ENCODE data around the gene IDUA.

The IDUA gene

GRCh38 chr4:959338-960139 is 27.3 kb upstream of the IDUA start:
- Histone ChIP-seq H3K27ac (ENCODE audit: low read depth, low read length) (no peak overlapping the region), H3K4me1 (ENCODE audit: control insufficient read depth, insufficient read depth, low read length) (no peaks in the 10 kb centered on the region), H3K36me3 (ENCODE audit: control insufficient read depth, insufficient read depth, low read length) (peaks cover 15% of the 10 kb centered on the region), H3K4me3 (ENCODE audit: low read length) (no peak overlapping the region), H3K27me3 (ENCODE audit: control insufficient read depth, insufficient read depth, low read length) (no peaks in the 10 kb centered on the region), H3K9ac (ENCODE audit: low read length) (no peak overlapping the region)

- Histone ChIP-seq H3K4me1 (ENCODE audit: control insufficient read depth, insufficient read depth, low read length) (no peaks in the 10 kb centered on the region), H3K4me3 (ENCODE audit: low read length) (no peak overlapping the region), H3K27me3 (ENCODE audit: control insufficient read depth, insufficient read depth, low read length) (no peaks in the 10 kb centered on the region), H3K9ac (ENCODE audit: low read length) (no peak overlapping the region), H3K36me3 (ENCODE audit: control insufficient read depth, insufficient read depth, low read length) (peaks cover 17% of the 10 kb centered on the region), H3K27ac (ENCODE audit: low read depth, low read length) (no peak overlapping the region)
These were observed 26.7 kb upstream of the IDUA start for GRCh38 chr4:960140-960635.

GRCh38 chr4:960636-961350 is 26.1 kb upstream of the IDUA start:
- no peak overlapping the region for H3K4me3 ChIP-seq (ENCODE audit: low read length)
- H3K27ac ChIP-seq (ENCODE audit: low read depth, low read length): no peak overlapping the region
- no peaks in the 10 kb centered on the region for H3K4me1 ChIP-seq (ENCODE audit: control insufficient read depth, insufficient read depth, low read length)
- H3K27me3 ChIP-seq (ENCODE audit: control insufficient read depth, insufficient read depth, low read length): no peaks in the 10 kb centered on the region
- H3K9ac ChIP-seq (ENCODE audit: low read length): no peak overlapping the region
- peaks cover 17% of the 10 kb centered on the region for H3K36me3 ChIP-seq (ENCODE audit: control insufficient read depth, insufficient read depth, low read length)

GRCh38 chr4:961351-962230 is 25.3 kb upstream of the IDUA start:
- no peak overlapping the region for H3K4me3 ChIP-seq (ENCODE audit: low read length)
- no peaks in the 10 kb centered on the region for H3K27me3 ChIP-seq (ENCODE audit: control insufficient read depth, insufficient read depth, low read length)
- H3K9ac ChIP-seq (ENCODE audit: low read length): no peak overlapping the region
- H3K4me1 ChIP-seq (ENCODE audit: control insufficient read depth, insufficient read depth, low read length): no peaks in the 10 kb centered on the region
- H3K27ac ChIP-seq (ENCODE audit: low read depth, low read length): no peak overlapping the region
- H3K36me3 ChIP-seq (ENCODE audit: control insufficient read depth, insufficient read depth, low read length): peaks cover 17% of the 10 kb centered on the region

GRCh38 chr4:962231-963208 is 24.3 kb upstream of the IDUA start:
- H3K4me1 ChIP-seq (ENCODE audit: control insufficient read depth, insufficient read depth, low read length): no peaks in the 10 kb centered on the region
- H3K9ac ChIP-seq (ENCODE audit: low read length): no peak overlapping the region
- H3K27ac ChIP-seq (ENCODE audit: low read depth, low read length): no peak overlapping the region
- H3K27me3 ChIP-seq (ENCODE audit: control insufficient read depth, insufficient read depth, low read length): no peaks in the 10 kb centered on the region
- H3K4me3 ChIP-seq (ENCODE audit: low read length): peak overlapping the region; percentile 27
- peaks cover 17% of the 10 kb centered on the region for H3K36me3 ChIP-seq (ENCODE audit: control insufficient read depth, insufficient read depth, low read length)

- Histone ChIP-seq H3K4me1 (ENCODE audit: control insufficient read depth, insufficient read depth, low read length) (no peaks in the 10 kb centered on the region), H3K36me3 (ENCODE audit: control insufficient read depth, insufficient read depth, low read length) (peaks cover 15% of the 10 kb centered on the region)
These were observed 23.3 kb upstream of the IDUA start for GRCh38 chr4:963276-964225.

GRCh38 chr4:964346-965025 is 22.4 kb upstream of the IDUA start:
- H3K9ac ChIP-seq (ENCODE audit: low read length): no peak overlapping the region
- H3K27me3 ChIP-seq (ENCODE audit: control insufficient read depth, insufficient read depth, low read length): no peaks in the 10 kb centered on the region
- no peak overlapping the region for H3K27ac ChIP-seq (ENCODE audit: low read depth, low read length)
- H3K4me3 ChIP-seq (ENCODE audit: low read length): no peak overlapping the region
- H3K36me3 ChIP-seq (ENCODE audit: control insufficient read depth, insufficient read depth, low read length): peaks cover 10% of the 10 kb centered on the region
- no peaks in the 10 kb centered on the region for H3K4me1 ChIP-seq (ENCODE audit: control insufficient read depth, insufficient read depth, low read length)

More at GRCh38 chr4:963276-964225, 23.3 kb upstream of the IDUA start:
- H3K27ac ChIP-seq (ENCODE audit: low read depth, low read length): no peak overlapping the region
- no peak overlapping the region for H3K9ac ChIP-seq (ENCODE audit: low read length)
- H3K4me3 ChIP-seq (ENCODE audit: low read length): no peak overlapping the region
- H3K27me3 ChIP-seq (ENCODE audit: control insufficient read depth, insufficient read depth, low read length): no peaks in the 10 kb centered on the region

GRCh38 chr4:965048-965765 is 21.6 kb upstream of the IDUA start:
- H3K36me3 ChIP-seq (ENCODE audit: control insufficient read depth, insufficient read depth, low read length): peaks cover 10% of the 10 kb centered on the region
- no peak overlapping the region for H3K9ac ChIP-seq (ENCODE audit: low read length)
- H3K27ac ChIP-seq (ENCODE audit: low read depth, low read length): no peak overlapping the region
- no peak overlapping the region for H3K4me3 ChIP-seq (ENCODE audit: low read length)
- no peaks in the 10 kb centered on the region for H3K4me1 ChIP-seq (ENCODE audit: control insufficient read depth, insufficient read depth, low read length)
- no peaks in the 10 kb centered on the region for H3K27me3 ChIP-seq (ENCODE audit: control insufficient read depth, insufficient read depth, low read length)

- Histone ChIP-seq H3K27ac (ENCODE audit: low read depth, low read length) (no peak overlapping the region), H3K4me3 (ENCODE audit: low read length) (no peak overlapping the region), H3K27me3 (ENCODE audit: control insufficient read depth, insufficient read depth, low read length) (no peaks in the 10 kb centered on the region), H3K4me1 (ENCODE audit: control insufficient read depth, insufficient read depth, low read length) (no peaks in the 10 kb centered on the region), H3K9ac (ENCODE audit: low read length) (no peak overlapping the region), H3K36me3 (ENCODE audit: control insufficient read depth, insufficient read depth, low read length) (peaks cover 10% of the 10 kb centered on the region)
These were observed 21.1 kb upstream of the IDUA start for GRCh38 chr4:965766-966134.

Measured in rectal smooth muscle tissue (tissue), 1 donor.